Loucy (cell line): ENCODE measurements around the gene SIX3.
A peak's percentile ranks its signal among the peaks of the same experiment; 100 is the strongest.

Experiments
- EZH2phosphoT487 ChIP-seq: fragments of 200-600 bp; IDR thresholded peaks from 2 replicates; pipeline ENCODE4 v1.6.1; 2018; ENCODE audit warnings: antibody characterized with exemption, mild to moderate bottlenecking, moderate library complexity, borderline replicate concordance
- TF ChIP-seq, protein P1 (sequence below): fragments of 200-600 bp; sonication (generic); conservative IDR thresholded peaks from 2 replicates; pipeline ENCODE4 v1.5.1; 2014; ENCODE audit warnings: mild to moderate bottlenecking, antibody characterized with exemption, low read length

DNA sequence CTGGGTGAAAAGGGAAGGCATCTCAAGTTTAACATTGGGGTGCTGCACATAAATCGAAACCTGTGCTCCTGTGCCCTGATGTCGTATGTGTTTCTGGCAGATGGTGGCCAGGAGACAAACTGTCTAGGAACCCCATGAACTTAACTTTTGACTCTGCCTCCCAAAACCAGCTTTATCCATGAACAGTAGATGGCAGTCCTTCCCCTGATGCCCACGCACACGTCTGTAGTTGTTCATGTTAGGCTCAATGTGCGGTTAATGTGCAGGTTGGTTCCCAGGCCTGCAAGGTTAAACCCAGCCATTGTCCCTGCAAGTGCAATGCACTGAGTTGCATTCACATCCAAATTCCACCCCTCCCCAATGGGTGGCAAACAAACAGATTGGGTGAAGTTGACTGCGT lies 44.1 kb upstream of the SIX3 start:
- TF ChIP-seq, protein P1, sequence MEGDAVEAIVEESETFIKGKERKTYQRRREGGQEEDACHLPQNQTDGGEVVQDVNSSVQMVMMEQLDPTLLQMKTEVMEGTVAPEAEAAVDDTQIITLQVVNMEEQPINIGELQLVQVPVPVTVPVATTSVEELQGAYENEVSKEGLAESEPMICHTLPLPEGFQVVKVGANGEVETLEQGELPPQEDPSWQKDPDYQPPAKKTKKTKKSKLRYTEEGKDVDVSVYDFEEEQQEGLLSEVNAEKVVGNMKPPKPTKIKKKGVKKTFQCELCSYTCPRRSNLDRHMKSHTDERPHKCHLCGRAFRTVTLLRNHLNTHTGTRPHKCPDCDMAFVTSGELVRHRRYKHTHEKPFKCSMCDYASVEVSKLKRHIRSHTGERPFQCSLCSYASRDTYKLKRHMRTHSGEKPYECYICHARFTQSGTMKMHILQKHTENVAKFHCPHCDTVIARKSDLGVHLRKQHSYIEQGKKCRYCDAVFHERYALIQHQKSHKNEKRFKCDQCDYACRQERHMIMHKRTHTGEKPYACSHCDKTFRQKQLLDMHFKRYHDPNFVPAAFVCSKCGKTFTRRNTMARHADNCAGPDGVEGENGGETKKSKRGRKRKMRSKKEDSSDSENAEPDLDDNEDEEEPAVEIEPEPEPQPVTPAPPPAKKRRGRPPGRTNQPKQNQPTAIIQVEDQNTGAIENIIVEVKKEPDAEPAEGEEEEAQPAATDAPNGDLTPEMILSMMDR, result 0 out of 2 replicates have a peak, but pooled peaks have one; percentile 20
- TF ChIP-seq EZH2phosphoT487, result no peak
